Measurements from ENCODE around the gene LPP. TPM values are rescaled to one million over a fixed set of nuclear protein-coding genes. Genes with fewer than 3 reads are reported as not detected.

LPP gene
- total RNA-seq, 1 donor: 92.1 TPM

DNA sequence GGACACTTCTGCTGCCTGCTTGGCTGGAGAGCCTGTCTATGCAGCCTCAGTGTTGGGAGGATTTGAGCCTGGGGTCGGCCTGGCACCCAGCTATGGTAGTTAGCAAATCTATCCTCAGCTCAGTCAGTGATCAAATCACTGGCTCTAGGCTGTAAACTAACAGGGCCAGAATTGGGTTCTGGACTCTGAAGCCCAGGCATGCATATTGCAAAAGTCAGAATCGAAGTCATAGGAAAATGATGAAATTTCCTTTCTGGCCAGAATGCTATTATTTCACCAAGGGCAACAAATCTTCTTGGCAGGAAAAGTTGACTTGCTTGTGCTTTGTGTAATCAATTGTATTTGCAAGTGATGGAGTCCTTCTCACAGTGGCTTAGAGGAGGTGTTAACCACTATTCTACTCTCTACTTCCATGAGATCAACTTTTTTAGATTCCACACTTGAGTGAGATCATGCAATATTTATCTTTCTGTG, 535.2 kb downstream of the LPP start:
- DNase-seq (ENCODE audit: low read depth): peak; percentile 97
- H3K4me3 ChIP-seq (ENCODE audit: low read depth, low read length): no peak overlapping the region
- TF ChIP-seq, protein P1, sequence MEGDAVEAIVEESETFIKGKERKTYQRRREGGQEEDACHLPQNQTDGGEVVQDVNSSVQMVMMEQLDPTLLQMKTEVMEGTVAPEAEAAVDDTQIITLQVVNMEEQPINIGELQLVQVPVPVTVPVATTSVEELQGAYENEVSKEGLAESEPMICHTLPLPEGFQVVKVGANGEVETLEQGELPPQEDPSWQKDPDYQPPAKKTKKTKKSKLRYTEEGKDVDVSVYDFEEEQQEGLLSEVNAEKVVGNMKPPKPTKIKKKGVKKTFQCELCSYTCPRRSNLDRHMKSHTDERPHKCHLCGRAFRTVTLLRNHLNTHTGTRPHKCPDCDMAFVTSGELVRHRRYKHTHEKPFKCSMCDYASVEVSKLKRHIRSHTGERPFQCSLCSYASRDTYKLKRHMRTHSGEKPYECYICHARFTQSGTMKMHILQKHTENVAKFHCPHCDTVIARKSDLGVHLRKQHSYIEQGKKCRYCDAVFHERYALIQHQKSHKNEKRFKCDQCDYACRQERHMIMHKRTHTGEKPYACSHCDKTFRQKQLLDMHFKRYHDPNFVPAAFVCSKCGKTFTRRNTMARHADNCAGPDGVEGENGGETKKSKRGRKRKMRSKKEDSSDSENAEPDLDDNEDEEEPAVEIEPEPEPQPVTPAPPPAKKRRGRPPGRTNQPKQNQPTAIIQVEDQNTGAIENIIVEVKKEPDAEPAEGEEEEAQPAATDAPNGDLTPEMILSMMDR (IDR thresholded peaks at IDR 0.05; ENCODE audit: insufficient read depth, low read length): no peak

DNA sequence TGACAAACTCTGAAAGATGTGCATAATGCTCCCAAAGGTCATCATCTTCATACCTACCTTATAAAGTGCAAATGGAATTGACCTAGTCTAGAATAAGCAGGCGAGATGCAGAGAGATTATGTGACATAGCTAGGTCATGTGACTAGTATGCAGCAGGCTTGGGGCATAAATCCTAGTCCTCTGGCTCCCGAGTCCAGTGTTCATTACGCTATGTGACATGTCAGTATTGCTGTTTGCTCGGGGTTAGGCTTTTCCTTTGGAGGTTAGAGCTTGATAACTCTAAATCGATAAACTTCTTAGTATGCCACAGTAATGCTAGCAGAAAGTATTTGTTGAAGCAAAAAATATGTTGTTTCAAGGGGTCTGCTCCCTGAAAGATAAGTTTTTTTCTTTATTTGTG, 536.1 kb downstream of the LPP start:
- TF ChIP-seq, protein P1 (IDR thresholded peaks at IDR 0.05; ENCODE audit: insufficient read depth, low read length): no peak
- H3K4me3 ChIP-seq (ENCODE audit: low read depth, low read length): no peak overlapping the region
- no peak for DNase-seq (ENCODE audit: low read depth)

DNA sequence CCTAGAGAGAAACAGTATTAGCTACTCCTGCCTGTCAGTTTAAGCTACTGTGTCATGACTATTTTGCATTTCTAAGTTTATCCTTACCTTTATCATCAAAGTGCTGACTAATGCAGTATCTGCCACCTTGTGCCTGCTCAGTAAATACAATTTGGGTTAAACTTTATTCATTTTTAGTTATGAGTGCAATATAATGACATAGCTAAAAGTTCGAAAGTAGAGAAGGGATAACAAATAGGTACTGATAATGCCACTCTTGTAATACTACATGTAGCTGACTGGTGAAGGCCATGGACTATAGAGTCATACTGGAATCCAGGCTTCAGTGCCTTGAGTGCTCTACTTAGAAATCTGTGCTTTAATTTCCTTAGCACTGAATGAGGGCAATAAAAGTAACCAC, 537.0 kb downstream of the LPP start:
- TF ChIP-seq, protein P1 (IDR thresholded peaks at IDR 0.05; ENCODE audit: insufficient read depth, low read length): no peak
- DNase-seq (ENCODE audit: low read depth): no peak
- no peak overlapping the region for H3K4me3 ChIP-seq (ENCODE audit: low read depth, low read length)

DNA sequence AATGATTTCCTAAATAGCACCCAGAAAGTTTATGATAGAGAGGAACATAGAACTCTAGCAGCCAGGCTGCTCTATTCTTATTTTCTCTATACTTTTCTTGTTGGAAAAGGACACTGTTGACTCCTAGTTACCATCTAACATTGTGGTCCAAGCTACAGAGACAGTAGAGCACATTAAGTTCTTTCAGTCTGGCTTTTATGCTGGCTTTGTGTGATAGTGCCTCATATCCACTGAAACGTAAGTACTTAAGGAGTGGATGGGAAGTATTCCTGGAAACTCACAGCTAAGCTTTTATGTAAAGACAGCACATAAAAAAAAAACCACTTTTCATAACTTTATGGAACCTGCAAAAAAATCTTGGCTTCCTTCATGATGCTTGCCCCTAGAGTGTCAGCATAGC, 537.7 kb downstream of the LPP start:
- TF ChIP-seq, protein P1 (IDR thresholded peaks at IDR 0.05; ENCODE audit: insufficient read depth, low read length): no peak
- no peak overlapping the region for H3K4me3 ChIP-seq (ENCODE audit: low read depth, low read length)

DNA sequence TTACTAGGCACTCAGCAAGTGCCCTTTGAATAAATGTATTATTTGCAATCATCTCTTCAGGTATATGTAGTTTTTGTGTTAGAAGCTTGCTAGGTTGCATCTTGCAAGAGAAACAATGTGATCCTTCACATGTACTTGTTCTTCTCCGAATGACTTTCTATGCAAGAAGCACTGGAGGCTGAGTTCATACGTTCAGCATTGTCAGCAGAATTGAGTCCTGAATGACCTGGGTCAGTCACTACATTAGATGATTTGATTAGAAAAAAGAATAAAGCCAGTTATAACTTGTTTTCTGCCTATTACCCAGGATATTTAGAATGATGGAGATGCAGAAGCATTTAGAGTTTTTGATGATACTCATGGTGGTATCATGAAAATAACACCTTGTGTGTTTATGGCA, 538.7 kb downstream of the LPP start:
- TF ChIP-seq, protein P1 (IDR thresholded peaks at IDR 0.05; ENCODE audit: insufficient read depth, low read length): no peak
- no peak overlapping the region for H3K4me3 ChIP-seq (ENCODE audit: low read depth, low read length)
- no peak for DNase-seq (ENCODE audit: low read depth)

More for the DNA sequence above, 537.7 kb downstream of the LPP start:
- DNase-seq (ENCODE audit: low read depth): no peak

DNA sequence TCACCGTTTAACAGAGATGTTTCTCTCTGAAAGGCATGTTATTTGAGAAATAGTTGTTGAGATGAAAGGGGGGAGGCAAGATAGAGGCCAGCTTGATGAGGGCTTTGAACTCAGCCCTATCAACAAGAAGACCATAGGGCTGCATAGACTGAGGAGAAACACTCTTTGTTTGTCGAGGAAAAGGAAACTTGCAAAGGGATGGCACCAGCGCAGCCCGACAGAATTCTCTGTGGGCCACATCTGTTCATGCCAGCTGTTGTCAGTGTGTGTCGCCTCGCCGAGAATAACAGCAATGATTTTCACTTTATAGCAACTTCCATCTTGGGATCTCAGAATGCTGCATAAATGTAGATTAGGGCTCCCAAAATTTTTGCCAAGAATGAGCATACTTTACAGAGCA, 539.5 kb downstream of the LPP start:
- TF ChIP-seq, protein P1 (IDR thresholded peaks at IDR 0.05; ENCODE audit: insufficient read depth, low read length): no peak
- DNase-seq (ENCODE audit: low read depth): no peak
- H3K4me3 ChIP-seq (ENCODE audit: low read depth, low read length): no peak overlapping the region

DNA sequence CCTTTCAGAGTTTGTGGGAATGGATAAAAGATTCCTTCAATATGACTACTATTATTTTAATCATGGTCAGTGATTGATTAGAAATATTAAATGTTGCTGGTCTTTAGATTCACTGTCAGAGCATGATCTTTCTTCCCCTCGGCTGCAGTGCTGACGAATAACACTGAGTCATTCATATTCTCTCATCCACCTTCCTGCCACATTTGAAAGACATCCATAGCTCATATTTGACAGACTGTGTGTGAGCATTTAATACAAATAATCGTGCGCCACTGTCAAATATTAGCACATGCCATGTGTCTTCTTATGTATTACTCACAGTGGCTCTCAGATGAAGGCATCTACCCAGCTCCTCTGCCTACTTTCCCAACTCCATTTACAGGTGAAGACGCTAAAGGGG, 541.3 kb downstream of the LPP start:
- DNase-seq (ENCODE audit: low read depth): no peak
- no peak overlapping the region for H3K4me3 ChIP-seq (ENCODE audit: low read depth, low read length)
- TF ChIP-seq, protein P1 (IDR thresholded peaks at IDR 0.05; ENCODE audit: insufficient read depth, low read length): no peak

Data from fibroblast of the aortic adventitia (primary cell).